H7 (cell line): ENCODE results near the gene OLFM2. TPM values are rescaled to one million over a fixed set of nuclear protein-coding genes. Genes with fewer than 3 reads are reported as not detected.
"Not testable (repeated sequence)": the region's sequence is repeated elsewhere in the genome, so short reads cannot be mapped to it uniquely, and the experiment has no call there.

ENCODE experiments used
- DNase-seq: peaks from one replicate; pipeline ENCODE4 v3.0.0; 2012
- H3K27me3 ChIP-seq: 2 replicates; pipeline ENCODE4 v1.6.0; 2011; ENCODE audit warnings: mild to moderate bottlenecking, low read length; ENCODE audit not compliant: control insufficient read depth, insufficient read depth
- H3K36me3 ChIP-seq: replicated peaks from 2 replicates; pipeline ENCODE4 v1.5.1; 2011; ENCODE audit warnings: low read length; ENCODE audit not compliant: control insufficient read depth, insufficient read depth
- H3K4me3 ChIP-seq: 2 replicates; pipeline ENCODE4 v1.5.1; 2011; ENCODE audit warnings: low read depth, mild to moderate bottlenecking, control low read depth, low read length, moderate library complexity; ENCODE audit not compliant: insufficient read depth
- total RNA-seq: library from RNA; depleted of rRNA; stranded (reverse); fragments of >200 nt; shearing (Covaris generic); gene quantifications from 2 replicates; pipeline ENCODE4 v1.2.3, GENCODE V29; 2014

OLFM2 gene
- total RNA-seq, 1 experiment from 2014 or later = 40.0 TPM

DNA sequence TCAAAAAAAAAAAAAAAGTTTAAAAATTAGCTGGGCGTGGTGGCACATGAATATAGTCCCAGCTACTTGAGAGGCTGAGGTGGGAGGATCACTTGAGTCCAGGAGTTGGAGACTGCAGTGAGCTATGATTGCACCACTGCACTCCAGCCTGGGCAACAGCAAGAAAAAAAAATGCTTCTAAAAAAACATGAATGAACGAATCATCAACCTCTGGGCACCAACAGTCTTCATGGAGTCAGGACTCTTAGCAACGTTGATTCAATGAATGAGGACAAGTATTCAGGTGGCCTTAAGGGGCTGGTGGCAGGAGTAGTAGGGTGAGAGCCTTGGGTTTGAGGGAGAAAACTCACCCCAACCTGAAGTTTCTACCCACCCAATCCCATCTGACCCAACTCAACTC lies 20.6 kb upstream of the OLFM2 start:
- H3K36me3 ChIP-seq = no peaks in the 10 kb centered on the region
- H3K27me3 ChIP-seq = no peaks in the 10 kb centered on the region
- no peak overlapping the region for H3K4me3 ChIP-seq
- no peak for DNase-seq

DNA sequence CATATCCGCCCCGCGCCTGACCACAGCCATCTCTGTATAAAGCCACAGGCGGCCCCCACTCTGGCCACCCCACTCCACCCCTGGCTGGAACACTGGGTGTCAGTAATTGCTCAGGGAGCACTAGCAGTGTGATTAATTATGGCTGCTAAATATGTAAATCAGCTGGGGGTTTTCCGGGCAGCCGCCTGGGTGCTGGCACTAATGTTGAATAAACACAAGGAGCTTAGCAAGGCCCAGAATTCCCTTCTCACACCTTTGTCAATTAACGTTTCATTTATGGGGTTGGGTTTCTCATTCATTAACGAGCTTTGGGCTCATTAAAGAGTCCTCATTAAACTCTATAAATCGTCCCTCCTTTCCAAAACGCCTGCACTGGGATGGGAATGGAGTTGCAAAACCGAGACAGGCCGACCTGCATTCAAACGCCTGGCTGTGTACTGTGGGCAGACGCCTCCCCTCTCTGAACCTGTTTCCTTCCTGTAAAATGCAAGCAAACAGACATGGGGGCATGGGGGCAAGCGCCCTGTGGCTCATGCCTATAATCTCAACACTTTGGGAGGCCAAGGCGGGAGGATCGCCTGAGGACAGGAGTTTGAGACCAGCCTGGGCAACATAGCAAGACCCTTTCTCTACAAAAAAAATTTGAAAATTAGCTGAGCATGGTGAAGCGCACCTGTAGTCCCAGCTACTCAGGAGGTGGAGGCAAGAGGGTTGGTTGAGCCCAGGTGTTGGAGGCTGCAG lies 17.7 kb upstream of the OLFM2 start:
- Histone ChIP-seq H3K27me3 (no peaks in the 10 kb centered on the region), H3K4me3 (no peak overlapping the region), H3K36me3 (no peaks in the 10 kb centered on the region)
- DNase-seq = no peak

DNA sequence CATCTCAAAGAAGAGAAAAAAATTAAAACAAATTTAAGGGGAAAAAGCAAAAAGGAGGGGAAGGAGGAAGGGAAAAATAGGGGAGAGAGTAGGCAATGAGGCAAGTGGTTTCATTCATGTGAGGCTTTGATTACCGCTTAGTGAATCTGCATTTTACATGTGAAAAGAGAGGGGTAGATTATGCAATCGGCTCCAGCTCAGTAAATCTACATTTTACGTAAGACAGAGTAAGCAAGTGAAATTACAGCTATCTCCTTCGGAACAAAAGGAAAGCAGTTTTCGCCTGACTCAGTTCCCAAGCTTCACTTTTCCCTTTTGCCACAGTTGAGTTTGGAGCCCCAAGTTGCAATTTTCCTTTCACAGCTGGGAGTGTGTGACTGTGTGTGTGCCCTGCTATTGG lies 16.0 kb upstream of the OLFM2 start:
- no peak overlapping the region for H3K4me3 ChIP-seq
- H3K27me3 ChIP-seq = no peaks in the 10 kb centered on the region
- peak; percentile 57 for DNase-seq
- H3K36me3 ChIP-seq = no peaks in the 10 kb centered on the region

DNA sequence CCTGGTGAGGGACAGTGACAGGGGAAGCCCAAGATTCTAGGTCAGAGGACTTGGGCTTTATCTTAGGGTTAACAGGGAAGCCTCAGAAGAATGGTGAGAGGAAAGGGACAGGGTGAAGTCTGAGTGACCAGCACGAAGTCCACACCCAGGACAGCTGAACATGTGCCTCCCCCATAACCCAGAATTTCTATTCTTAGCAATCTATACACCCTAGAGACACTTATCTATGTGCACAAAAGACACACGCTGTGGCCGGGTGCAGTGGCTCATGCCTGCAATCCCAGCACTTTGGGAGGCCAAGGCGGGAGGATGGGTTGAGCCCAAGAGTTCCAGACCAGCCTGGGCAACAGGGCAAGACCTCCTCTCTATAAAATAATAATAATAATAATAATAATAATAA lies 11.1 kb upstream of the OLFM2 start:
- no peaks in the 10 kb centered on the region for H3K27me3 ChIP-seq
- no peak for DNase-seq
- H3K36me3 ChIP-seq = no peaks in the 10 kb centered on the region
- no peak overlapping the region for H3K4me3 ChIP-seq

DNA sequence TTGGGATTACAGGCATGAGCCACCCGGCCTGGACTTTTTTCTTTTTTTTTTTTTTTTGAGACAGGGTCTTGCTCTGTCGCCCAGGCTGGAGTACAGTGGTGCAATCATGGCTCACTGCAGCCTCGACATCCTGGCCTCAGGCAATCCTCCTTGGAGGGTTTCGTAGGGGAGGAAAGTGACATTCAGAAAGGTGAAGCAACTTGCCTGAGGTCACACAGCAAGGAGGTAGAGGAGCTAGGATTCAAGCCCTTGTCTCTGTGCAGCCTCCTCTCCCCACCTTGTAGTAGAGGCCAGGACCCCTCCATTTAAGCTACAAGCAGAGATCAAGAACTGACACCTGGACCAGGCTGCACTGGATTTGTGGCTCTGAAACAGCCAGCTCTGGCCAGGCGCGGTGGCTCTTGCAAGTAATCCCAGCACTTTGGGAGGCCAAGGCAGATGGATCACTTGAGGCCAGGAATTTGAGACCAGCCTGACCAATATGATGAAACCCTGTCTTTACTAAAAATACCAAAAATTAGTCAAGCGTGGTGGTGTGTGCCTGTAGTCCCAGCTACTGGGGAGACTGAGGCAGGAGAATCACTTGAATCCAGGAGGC lies 10.3 kb upstream of the OLFM2 start:
- not testable (repeated sequence) for H3K27me3 ChIP-seq, DNase-seq, H3K36me3 ChIP-seq, H3K4me3 ChIP-seq

DNA sequence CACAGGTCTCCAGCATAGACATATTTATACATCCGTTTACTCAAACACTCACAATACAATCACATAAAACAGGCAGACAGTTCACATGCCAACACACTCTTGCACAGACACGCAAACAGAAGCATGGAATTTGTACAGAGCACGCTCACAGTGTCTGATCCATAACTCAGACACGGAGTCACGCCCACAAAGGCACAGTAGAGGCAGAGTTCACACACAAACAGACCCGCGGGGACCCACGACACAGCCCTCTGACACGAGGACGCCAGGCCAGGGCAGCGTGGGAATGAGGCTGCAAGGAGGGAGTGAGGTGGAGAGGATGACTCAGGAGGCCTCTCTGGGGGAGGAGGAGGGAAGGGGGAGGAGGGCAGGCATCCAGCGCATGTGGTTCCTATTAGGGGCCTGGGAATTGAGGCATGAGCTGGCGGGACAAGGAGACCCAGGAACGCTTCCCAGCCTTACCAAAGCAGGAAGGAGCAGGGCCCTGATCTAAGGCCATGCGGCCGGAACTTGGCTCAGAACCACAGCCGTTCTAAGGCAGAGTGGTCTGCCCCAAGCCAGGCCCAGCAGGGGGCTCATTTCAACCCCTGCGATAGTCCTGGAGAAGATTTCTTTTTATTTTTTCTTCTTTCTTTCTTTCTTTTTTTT lies 9.1 kb upstream of the OLFM2 start:
- no peaks in the 10 kb centered on the region for H3K36me3 ChIP-seq
- no peaks in the 10 kb centered on the region for H3K27me3 ChIP-seq
- H3K4me3 ChIP-seq = no peak overlapping the region
- peak; percentile 53 for DNase-seq

DNA sequence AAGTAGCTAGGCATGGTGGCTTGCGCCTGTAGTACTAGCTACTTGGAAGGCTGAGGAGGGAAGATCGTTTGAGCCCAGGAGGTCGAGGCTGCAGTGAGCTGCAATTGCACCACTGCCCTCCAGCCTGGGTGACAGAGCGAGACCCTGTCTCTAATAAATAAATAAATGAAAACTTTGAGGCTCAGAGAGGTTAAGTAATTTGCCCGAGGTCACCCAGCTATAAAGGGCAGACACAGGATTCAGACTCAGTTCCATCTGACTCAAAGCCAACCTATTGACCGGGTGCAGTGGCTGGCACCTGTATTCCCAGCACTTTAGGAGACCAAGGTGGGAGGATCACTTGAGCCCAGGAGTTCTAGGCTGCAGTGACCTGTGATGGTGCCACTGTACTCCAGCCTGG lies 7.4 kb upstream of the OLFM2 start:
- no peaks in the 10 kb centered on the region for H3K27me3 ChIP-seq
- H3K4me3 ChIP-seq = no peak overlapping the region
- DNase-seq = no peak
- H3K36me3 ChIP-seq = no peaks in the 10 kb centered on the region

DNA sequence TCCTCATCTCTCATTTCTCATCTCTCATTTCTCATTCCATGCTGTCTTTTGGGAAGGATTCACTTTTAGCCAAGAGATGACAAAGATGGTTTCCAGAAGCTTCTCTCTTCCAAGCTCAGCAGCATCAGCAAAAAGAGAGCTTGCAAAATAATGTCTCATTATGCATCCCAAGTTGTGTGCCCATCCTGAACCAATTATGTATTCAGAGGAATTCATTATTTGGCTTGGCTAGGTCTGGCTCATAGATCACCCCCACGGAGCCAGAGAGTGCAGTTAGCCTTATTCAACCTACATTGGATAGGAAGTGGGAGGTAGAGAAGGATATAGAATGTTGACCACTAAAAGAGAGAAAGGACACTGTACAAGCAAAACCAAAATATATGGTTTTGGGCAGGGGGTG lies 5.4 kb upstream of the OLFM2 start:
- no peak overlapping the region for H3K4me3 ChIP-seq
- DNase-seq = no peak
- no peaks in the 10 kb centered on the region; the same call in 1 of the 2 replicates for H3K27me3 ChIP-seq
- no peaks in the 10 kb centered on the region for H3K36me3 ChIP-seq

DNA sequence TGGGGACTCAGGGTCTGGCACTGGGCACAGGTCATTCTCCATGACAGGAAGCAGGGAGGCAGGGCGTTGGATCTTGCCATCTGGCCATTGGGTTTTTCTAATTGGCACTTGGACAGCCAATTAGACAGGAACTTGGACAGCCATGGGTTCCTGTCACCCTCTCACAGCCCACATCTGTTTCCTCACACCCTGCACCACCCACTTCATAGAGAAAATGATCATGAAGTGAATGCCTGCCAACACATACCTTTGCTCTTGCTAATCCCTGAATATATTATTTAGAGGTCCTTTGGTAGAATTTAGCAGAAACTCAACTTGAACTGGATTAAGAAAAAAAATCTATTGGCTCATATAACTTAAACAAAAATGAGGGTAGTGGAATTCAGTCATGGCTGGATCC lies 4.9 kb upstream of the OLFM2 start:
- DNase-seq = no peak
- H3K27me3 ChIP-seq = no peaks in the 10 kb centered on the region; the same call in 1 of the 2 replicates
- H3K36me3 ChIP-seq = no peaks in the 10 kb centered on the region
- no peak overlapping the region for H3K4me3 ChIP-seq

DNA sequence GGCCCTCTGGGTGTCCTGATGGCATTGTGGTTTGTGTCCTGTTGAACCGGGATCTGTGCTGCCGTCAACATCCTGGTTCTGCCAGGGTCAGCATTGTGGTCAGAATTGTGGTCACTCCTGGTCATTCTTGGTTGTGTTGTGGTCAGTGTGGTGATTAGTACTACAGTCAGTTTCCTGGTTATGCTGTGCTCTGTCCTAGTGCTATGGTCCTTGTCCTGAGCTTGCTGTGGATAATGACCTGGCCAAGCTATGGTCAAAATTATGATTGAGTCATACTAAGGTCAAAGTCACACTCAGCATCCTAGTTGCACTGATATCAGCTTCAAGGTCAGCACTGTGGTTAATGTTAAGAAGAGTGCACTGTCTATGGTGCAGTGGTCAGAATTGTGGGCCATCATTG lies 4.5 kb upstream of the OLFM2 start:
- Histone ChIP-seq H3K27me3 (peaks cover 1% of the 10 kb centered on the region; the same call in 1 of the 2 replicates), H3K36me3 (no peaks in the 10 kb centered on the region), H3K4me3 (no peak overlapping the region)
- DNase-seq = no peak

DNA sequence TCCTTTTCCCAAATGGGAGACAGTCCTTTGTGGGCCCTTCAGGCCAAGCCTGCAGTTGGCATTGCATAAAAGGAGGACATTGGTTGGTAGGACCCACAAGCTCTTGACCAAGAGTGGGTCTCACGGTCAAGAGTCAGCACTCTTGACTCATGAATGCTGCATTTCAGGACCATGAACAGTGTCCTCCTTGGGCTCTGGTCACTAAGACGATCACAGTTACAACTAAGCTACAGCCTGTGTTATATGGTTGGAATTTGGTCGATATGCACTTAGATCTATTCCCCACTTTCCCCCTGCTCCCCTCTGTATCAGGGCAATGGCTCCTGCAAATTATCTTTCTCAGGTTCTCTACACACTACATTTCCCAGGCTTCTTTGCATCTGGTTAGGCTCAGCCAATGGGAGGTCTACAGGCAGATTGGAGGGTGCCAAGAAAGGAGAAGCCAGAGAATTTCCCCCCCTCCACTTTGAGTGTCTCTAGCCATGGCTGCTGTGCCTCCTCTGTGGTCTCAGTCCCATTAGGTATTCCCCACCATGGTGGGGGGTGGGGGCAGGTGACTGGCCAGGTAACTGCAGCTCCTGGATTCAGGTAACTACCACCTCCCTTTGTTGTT lies 3.1 kb upstream of the OLFM2 start:
- no peaks in the 10 kb centered on the region for H3K36me3 ChIP-seq
- DNase-seq = no peak
- H3K4me3 ChIP-seq = no peak overlapping the region
- H3K27me3 ChIP-seq = peaks cover 8% of the 10 kb centered on the region

DNA sequence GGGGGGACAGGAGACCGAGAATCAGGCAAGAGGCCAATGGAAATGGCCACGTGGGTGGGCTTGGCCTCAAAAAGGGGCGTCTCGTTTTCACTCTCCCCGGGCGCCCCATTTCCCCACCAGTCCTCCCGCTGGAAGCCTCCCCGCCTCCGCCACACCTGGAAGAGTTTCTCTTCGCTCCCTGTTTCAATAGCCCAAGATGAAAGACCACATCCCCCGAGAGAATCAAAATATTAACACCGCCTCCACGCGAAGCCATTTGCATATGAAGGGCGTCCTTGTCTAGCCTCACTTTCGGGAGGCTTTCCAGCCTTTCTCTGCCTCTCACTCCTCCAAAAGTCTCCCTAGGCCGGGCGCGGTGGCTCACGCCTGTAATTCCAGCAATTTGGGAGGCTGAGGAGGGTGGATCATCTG lies 691 bp upstream of the OLFM2 start:
- Histone ChIP-seq H3K4me3 (peak overlapping the region; percentile 50), H3K27me3 (peaks cover 8% of the 10 kb centered on the region), H3K36me3 (no peaks in the 10 kb centered on the region)
- DNase-seq = peak; percentile 79

DNA sequence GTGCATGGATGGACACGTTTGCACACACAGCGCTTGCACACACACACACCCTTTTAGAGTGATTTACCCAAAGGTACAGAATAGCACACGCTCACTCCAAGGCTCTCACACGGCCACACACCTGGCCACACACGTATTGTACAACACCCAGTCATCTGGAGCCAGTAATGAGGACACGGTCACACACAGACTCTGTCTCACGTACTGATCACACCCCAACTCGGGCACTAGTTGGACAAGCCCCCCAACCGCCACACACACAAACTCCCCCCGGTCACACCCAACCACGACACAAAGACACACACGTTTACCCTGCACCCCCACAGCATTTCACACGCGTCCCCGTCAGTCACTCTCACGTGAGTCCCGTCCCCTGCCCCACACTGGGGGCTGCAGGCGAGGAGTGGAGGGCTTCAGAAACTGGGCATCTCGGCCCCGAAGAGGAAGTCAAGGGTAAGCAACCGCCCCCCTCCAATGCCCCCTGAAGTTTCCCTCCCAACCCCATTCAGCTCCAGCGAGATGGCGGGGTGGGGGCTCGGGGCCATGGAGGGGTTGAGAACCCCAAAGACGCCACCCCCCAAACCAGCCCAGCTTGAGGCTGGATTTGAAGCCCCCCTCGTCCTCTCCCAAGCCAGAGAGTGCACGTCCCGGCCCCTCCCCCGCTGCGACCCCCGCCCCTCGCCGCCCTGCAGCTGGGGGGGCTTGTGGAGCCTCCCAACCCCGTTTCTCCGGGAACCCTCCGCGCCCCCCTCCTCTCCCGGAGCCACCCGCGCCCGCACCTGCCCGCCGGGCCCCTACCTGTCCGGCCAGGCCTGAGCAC lies 599 bp downstream of the OLFM2 start:
- DNase-seq = no peak
- Histone ChIP-seq H3K36me3 (no peaks in the 10 kb centered on the region; the same call in 1 of the 2 replicates), H3K4me3 (peak overlapping the region; percentile 70), H3K27me3 (peaks cover 8% of the 10 kb centered on the region)
